ENCODE results near the gene TMEM108.
A peak's percentile ranks its signal among the peaks of the same experiment; 100 is the strongest.

Gene TMEM108

DNA sequence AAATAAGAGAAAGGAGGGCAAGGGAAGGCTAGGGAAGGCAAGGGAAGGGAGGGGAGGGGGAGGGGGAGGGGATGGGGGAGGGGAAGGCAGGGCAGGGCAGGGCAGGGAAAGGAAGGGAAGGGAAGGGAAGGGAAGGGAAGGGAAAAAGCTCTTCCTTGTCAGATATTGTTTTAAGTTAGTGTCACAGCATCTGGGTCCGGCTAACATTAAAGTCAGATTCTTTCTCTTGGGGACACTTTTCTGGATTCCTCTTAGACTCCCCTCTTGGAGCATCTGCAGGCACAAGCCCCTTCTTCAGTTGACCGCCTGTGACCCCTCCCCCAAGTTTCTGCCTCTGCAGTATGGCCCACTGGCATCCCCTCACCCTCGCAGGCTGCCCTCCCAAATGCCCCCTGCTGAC is 387.7 kb downstream of the TMEM108 start:
- Histone ChIP-seq H3K9ac (ENCODE audit: low read length) (no peak overlapping the region), H3K4me3 (ENCODE audit: low read length) (no peak overlapping the region)
- DNase-seq (ENCODE audit: low read depth): no peak

DNA sequence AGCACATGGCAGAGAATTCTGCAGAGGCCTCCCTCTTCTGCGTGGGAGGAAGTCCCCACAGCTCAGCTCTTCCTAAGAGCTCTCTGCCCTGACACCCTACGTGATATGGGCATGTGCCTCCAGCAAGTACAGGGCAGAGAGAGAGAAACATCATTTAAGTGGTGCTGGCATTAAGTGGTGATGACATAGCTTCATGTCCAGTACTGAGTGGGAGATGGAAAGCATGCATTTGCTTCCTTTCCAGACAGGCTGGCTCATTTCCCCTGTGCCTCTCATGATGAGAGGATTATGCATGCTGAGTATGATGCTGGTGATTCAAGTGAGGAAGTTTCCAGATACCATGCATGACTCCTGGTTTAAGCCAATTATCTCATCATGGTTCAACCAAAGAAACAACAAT is 388.5 kb downstream of the TMEM108 start:
- Histone ChIP-seq H3K9me3 (ENCODE audit: control insufficient read depth, low read length) (no peaks in the 10 kb centered on the region), H3K4me3 (ENCODE audit: low read length) (no peak overlapping the region), H3K27me3 (replicated peaks; ENCODE audit: control insufficient read depth, insufficient read depth, low read length) (peaks cover 6% of the 10 kb centered on the region), H3K9ac (ENCODE audit: low read length) (no peak overlapping the region), H3K4me1 (ENCODE audit: control insufficient read depth, insufficient read depth, low read length) (peaks cover 3% of the 10 kb centered on the region), H3K36me3 (ENCODE audit: control insufficient read depth, insufficient read depth, low read length, severe bottlenecking) (no peaks in the 10 kb centered on the region)
- DNase-seq (ENCODE audit: low read depth): peak; percentile 53

More for the DNA sequence above, 387.7 kb downstream of the TMEM108 start:
- no peaks in the 10 kb centered on the region for H3K9me3 ChIP-seq (ENCODE audit: control insufficient read depth, low read length)
- peaks cover 3% of the 10 kb centered on the region for H3K4me1 ChIP-seq (ENCODE audit: control insufficient read depth, insufficient read depth, low read length)
- H3K27me3 ChIP-seq (replicated peaks; ENCODE audit: control insufficient read depth, insufficient read depth, low read length): peaks cover 11% of the 10 kb centered on the region
- no peaks in the 10 kb centered on the region for H3K36me3 ChIP-seq (ENCODE audit: control insufficient read depth, insufficient read depth, low read length, severe bottlenecking)

DNA sequence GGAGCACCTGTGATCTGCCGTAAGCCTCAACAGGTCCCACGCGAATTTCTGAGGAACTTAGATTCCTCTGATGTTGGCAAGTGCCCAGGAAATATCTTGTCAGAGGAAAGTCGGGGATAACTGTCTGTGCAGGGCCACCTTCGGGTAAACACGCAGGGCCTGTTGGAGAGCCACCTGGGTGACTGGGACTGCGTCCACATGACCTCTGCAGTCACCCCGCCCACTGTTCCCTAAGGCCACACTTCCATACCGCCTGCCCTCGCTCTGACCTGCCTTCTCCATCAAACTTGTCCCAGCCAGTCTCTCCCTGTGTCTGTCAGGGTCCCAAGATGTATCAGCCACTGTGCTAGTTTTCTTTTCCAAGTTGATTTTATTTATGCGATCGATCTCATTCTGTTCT is 390.4 kb downstream of the TMEM108 start:
- H3K4me1 ChIP-seq (ENCODE audit: control insufficient read depth, insufficient read depth, low read length): peaks cover 2% of the 10 kb centered on the region
- no peak for DNase-seq (ENCODE audit: low read depth)
- no peak overlapping the region for H3K9ac ChIP-seq (ENCODE audit: low read length)
- H3K4me3 ChIP-seq (ENCODE audit: low read length): no peak overlapping the region
- H3K27me3 ChIP-seq (replicated peaks; ENCODE audit: control insufficient read depth, insufficient read depth, low read length): no peaks in the 10 kb centered on the region
- H3K36me3 ChIP-seq (ENCODE audit: control insufficient read depth, insufficient read depth, low read length, severe bottlenecking): no peaks in the 10 kb centered on the region
- no peaks in the 10 kb centered on the region for H3K9me3 ChIP-seq (ENCODE audit: control insufficient read depth, low read length)

DNA sequence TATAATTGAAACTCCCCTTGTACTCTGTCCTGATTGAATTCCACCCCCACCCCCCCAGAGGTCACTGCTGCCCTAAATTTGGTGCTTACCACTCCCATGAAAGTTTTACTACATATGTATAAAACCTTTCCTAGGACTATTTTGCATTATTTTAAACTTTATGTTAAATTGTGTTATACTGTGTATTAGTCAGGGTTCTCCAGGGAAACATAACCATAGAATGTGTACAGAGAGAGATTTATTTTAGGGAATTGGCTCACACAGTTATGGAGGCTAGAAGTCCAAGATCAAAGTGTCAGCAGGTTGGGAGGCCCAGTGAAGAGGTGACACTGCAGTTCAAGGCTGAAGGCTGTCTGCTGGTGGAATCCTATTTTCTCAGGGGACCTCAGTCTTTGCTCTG is 390.9 kb downstream of the TMEM108 start:
- no peak overlapping the region for H3K4me3 ChIP-seq (ENCODE audit: low read length)
- H3K27me3 ChIP-seq (replicated peaks; ENCODE audit: control insufficient read depth, insufficient read depth, low read length): no peaks in the 10 kb centered on the region
- no peak overlapping the region for H3K9ac ChIP-seq (ENCODE audit: low read length)
- no peaks in the 10 kb centered on the region for H3K4me1 ChIP-seq (ENCODE audit: control insufficient read depth, insufficient read depth, low read length)
- H3K9me3 ChIP-seq (ENCODE audit: control insufficient read depth, low read length): no peaks in the 10 kb centered on the region
- H3K36me3 ChIP-seq (ENCODE audit: control insufficient read depth, insufficient read depth, low read length, severe bottlenecking): no peaks in the 10 kb centered on the region
- DNase-seq (ENCODE audit: low read depth): no peak

DNA sequence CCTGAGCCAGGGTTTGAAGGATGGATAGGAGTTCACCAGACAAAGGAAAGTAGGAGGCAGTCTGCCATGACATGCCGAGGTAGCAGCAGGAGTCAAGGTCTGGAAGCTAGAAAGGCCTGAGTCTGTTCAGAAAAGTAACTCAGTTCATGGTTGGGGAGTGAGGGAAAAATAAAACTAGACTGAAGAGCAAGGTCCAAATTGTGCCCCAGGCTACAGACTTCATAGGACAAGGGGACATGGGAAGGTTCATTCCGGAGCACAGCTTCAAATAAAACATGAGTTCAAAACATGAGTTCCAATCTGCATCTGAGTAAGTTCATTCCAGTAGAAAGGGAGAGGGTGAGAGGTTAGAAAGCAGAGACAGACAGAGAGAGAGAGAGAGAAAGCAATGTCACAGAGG is 401.4 kb downstream of the TMEM108 start:
- peaks cover 10% of the 10 kb centered on the region for H3K4me1 ChIP-seq (ENCODE audit: control insufficient read depth, insufficient read depth, low read length)
- no peaks in the 10 kb centered on the region for H3K9me3 ChIP-seq (ENCODE audit: control insufficient read depth, low read length)
- no peak overlapping the region for H3K9ac ChIP-seq (ENCODE audit: low read length)
- no peak for DNase-seq (ENCODE audit: low read depth)
- no peak overlapping the region for H3K4me3 ChIP-seq (ENCODE audit: low read length)
- H3K36me3 ChIP-seq (ENCODE audit: control insufficient read depth, insufficient read depth, low read length, severe bottlenecking): no peaks in the 10 kb centered on the region
- H3K27me3 ChIP-seq (replicated peaks; ENCODE audit: control insufficient read depth, insufficient read depth, low read length): no peaks in the 10 kb centered on the region

DNA sequence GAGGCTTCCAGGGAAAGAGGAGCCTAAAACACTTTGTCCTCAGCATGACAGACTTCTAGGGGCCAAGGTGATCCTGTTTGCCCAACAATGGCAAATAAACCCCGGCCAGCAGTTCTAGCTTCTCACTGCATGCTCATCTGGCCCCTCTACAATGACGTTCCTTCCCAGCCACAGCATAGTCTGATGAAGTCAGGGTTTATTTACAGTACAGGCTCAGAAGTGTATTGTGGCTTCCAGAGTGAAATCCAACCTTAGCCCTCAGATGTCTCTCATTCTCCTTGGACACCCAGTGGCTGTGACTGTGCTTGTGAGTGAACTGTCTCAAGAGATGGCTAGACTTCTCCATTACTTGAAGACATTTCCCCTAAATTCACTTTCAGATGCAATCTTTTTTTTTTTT is 402.5 kb downstream of the TMEM108 start:
- Histone ChIP-seq H3K9me3 (ENCODE audit: control insufficient read depth, low read length) (no peaks in the 10 kb centered on the region), H3K27me3 (replicated peaks; ENCODE audit: control insufficient read depth, insufficient read depth, low read length) (no peaks in the 10 kb centered on the region), H3K36me3 (ENCODE audit: control insufficient read depth, insufficient read depth, low read length, severe bottlenecking) (no peaks in the 10 kb centered on the region), H3K4me3 (ENCODE audit: low read length) (no peak overlapping the region), H3K9ac (ENCODE audit: low read length) (no peak overlapping the region), H3K4me1 (ENCODE audit: control insufficient read depth, insufficient read depth, low read length) (peaks cover 10% of the 10 kb centered on the region)
- peak; percentile 30 for DNase-seq (ENCODE audit: low read depth)

DNA sequence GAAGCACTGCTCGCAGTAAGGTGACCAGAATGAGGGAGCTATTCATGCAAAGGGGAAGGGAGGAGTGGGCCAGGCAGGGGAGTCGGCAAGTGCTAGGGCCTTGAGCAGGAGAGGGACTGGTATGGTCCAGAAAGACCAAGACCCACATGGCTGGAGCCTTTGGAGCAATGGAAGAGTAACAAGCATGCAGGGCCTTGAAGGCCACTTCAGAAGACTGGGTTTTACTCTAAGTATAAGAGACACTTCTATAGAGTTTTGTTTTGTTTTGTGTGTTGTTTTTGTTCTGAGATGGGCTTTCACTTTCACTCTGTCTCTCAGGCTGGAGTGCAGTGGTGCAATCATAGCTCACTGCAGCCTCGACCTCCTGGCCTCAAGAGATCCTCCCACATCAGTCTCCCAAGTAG is 403.7 kb downstream of the TMEM108 start:
- Histone ChIP-seq H3K27me3 (replicated peaks; ENCODE audit: control insufficient read depth, insufficient read depth, low read length) (no peaks in the 10 kb centered on the region), H3K36me3 (ENCODE audit: control insufficient read depth, insufficient read depth, low read length, severe bottlenecking) (no peaks in the 10 kb centered on the region), H3K9me3 (ENCODE audit: control insufficient read depth, low read length) (no peaks in the 10 kb centered on the region), H3K4me1 (ENCODE audit: control insufficient read depth, insufficient read depth, low read length) (peaks cover 10% of the 10 kb centered on the region), H3K4me3 (ENCODE audit: low read length) (no peak overlapping the region), H3K9ac (ENCODE audit: low read length) (no peak overlapping the region)
- no peak for DNase-seq (ENCODE audit: low read depth)

DNA sequence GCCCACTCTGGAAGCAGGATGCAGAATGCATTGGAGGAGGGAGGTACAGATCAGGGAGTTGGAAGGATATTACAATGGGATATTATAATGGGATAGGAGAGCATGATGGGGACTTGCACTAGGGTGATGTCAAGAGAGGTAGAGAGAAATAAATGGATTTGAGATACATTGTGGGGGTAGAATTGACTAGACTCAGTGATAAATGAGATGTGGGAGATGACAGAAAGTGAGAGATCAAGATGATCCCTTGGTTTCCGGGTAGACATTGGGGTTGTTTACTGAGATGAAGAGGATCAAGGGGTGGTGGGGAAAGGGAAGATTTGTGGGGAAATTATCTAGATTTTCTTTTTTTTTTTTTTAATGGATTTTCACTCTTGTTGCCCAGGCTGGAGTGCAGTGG is 404.3 kb downstream of the TMEM108 start:
- H3K36me3 ChIP-seq (ENCODE audit: control insufficient read depth, insufficient read depth, low read length, severe bottlenecking): no peaks in the 10 kb centered on the region
- peaks cover 9% of the 10 kb centered on the region for H3K4me1 ChIP-seq (ENCODE audit: control insufficient read depth, insufficient read depth, low read length)
- no peaks in the 10 kb centered on the region for H3K27me3 ChIP-seq (replicated peaks; ENCODE audit: control insufficient read depth, insufficient read depth, low read length)
- no peak for DNase-seq (ENCODE audit: low read depth)
- H3K4me3 ChIP-seq (ENCODE audit: low read length): no peak overlapping the region
- H3K9ac ChIP-seq (ENCODE audit: low read length): no peak overlapping the region
- H3K9me3 ChIP-seq (ENCODE audit: control insufficient read depth, low read length): no peaks in the 10 kb centered on the region

DNA sequence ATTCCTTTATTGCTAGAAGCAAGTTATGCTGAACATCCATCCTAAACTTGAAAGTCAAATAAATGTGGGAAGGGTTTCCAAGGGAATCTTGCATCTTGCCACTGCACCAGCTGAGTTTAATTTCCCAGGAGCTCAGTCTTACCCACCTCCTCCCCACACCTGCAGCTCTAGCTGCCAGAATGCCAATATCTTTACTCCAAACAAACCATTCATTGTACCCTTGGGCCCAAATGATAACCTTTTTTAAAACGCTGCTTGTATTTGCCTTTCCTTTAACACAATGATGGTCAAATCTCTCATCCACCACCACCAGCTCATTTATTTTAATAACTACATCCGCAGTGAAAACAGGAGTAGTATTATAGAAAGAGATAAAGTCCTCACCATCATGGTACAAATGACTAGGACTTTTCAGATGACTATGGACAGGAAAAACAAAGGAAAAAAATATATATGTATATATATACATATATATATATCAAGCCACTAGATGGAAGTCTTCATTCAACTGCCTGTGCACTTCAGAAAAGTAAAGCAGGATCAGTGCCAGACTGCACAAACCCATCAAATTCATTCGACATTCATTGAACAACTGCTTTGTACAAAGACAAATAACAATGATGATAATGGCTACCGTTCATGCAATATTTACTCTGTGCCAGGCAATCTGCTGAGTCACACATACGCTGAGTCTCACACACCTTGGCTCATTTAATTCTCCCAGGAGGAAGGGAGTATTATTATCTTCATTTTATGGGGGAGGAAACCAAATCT is 405.6 kb downstream of the TMEM108 start:
- H3K36me3 ChIP-seq (ENCODE audit: control insufficient read depth, insufficient read depth, low read length, severe bottlenecking): no peaks in the 10 kb centered on the region
- H3K9ac ChIP-seq (ENCODE audit: low read length): no peak overlapping the region
- H3K4me1 ChIP-seq (ENCODE audit: control insufficient read depth, insufficient read depth, low read length): peaks cover 3% of the 10 kb centered on the region
- no peaks in the 10 kb centered on the region for H3K27me3 ChIP-seq (replicated peaks; ENCODE audit: control insufficient read depth, insufficient read depth, low read length)
- no peaks in the 10 kb centered on the region for H3K9me3 ChIP-seq (ENCODE audit: control insufficient read depth, low read length)
- no peak overlapping the region for H3K4me3 ChIP-seq (ENCODE audit: low read length)
- DNase-seq (ENCODE audit: low read depth): peak; percentile 35

DNA sequence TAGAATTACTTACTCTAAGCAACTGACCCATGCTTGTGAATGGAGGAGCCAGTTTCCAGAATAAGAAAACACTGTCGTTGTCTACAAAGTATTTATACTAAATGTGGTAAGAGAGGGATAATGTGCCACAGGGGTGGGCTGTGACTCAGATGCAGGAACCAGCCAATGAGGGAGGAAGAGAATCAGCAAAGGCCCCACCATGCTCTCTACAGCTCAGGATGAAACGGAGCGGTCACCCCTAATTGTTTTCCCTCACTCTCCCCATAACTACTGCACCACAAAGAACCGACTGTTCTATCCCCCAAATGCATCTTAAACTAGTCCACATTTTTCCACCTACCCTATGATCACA is 406.2 kb downstream of the TMEM108 start:
- Histone ChIP-seq H3K4me1 (ENCODE audit: control insufficient read depth, insufficient read depth, low read length) (peaks cover 3% of the 10 kb centered on the region), H3K36me3 (ENCODE audit: control insufficient read depth, insufficient read depth, low read length, severe bottlenecking) (no peaks in the 10 kb centered on the region), H3K27me3 (replicated peaks; ENCODE audit: control insufficient read depth, insufficient read depth, low read length) (no peaks in the 10 kb centered on the region), H3K9ac (ENCODE audit: low read length) (no peak overlapping the region), H3K4me3 (ENCODE audit: low read length) (no peak overlapping the region), H3K9me3 (ENCODE audit: control insufficient read depth, low read length) (no peaks in the 10 kb centered on the region)
- no peak for DNase-seq (ENCODE audit: low read depth)

DNA sequence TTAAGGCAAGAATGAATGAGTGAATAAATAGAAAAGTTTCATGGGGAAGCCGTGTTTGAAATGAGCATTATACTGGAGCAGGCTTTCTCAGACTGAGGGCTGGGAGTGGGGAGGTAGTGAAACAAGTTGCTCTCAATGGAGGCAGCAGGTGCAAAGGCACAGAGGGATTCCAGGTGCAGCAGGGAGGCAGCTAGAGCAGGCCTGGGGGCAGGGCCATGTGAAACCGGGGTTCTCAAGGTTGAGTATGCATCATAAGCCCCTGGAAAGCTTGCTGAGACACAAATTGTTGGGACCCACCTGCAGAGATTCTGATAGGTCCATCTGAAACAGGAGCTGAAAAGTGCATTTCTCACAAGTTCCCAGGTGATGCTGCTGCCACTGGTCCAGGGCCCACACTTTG is 406.9 kb downstream of the TMEM108 start:
- H3K9ac ChIP-seq (ENCODE audit: low read length): no peak overlapping the region
- no peak for DNase-seq (ENCODE audit: low read depth)
- peaks cover 3% of the 10 kb centered on the region for H3K4me1 ChIP-seq (ENCODE audit: control insufficient read depth, insufficient read depth, low read length)
- no peaks in the 10 kb centered on the region for H3K27me3 ChIP-seq (replicated peaks; ENCODE audit: control insufficient read depth, insufficient read depth, low read length)
- H3K36me3 ChIP-seq (ENCODE audit: control insufficient read depth, insufficient read depth, low read length, severe bottlenecking): no peaks in the 10 kb centered on the region
- no peaks in the 10 kb centered on the region for H3K9me3 ChIP-seq (ENCODE audit: control insufficient read depth, low read length)
- H3K4me3 ChIP-seq (ENCODE audit: low read length): no peak overlapping the region

Measured in adipocyte (in vitro differentiated cells).